HepG2 (cell line): ENCODE results near the gene FALEC. TPM values are rescaled to one million over a fixed set of nuclear protein-coding genes. Genes with fewer than 3 reads are reported as not detected.
A peak's percentile ranks its signal among the peaks of the same experiment; 100 is the strongest.

ENCODE experiments used
- ATAD3A ChIP-seq: sonication (generic); formaldehyde crosslinking; IDR thresholded peaks from 2 replicates; pipeline ENCODE4 v1.4.0; 2020; ENCODE audit warnings: missing genetic modification reagents
- DPF2 ChIP-seq: sonication (generic); formaldehyde crosslinking; IDR thresholded peaks from 2 replicates; pipeline ENCODE4 v1.4.0; 2020; ENCODE audit warnings: mild to moderate bottlenecking, low read depth, missing genetic modification reagents, borderline replicate concordance
- HDAC6 ChIP-seq: fragments of 200-600 bp; sonication (generic); IDR thresholded peaks from 2 replicates; pipeline ENCODE4 v1.7.0; 2017; ENCODE audit warnings: mild to moderate bottlenecking, antibody characterized with exemption, low read length, low read depth
- MTF1 ChIP-seq: sonication (generic); formaldehyde crosslinking; IDR thresholded peaks from 2 replicates; pipeline ENCODE4 v1.5.0; 2020; ENCODE audit warnings: missing genetic modification reagents
- NFE2 ChIP-seq: sonication (generic); formaldehyde crosslinking; IDR thresholded peaks from 2 replicates; pipeline ENCODE4 v1.4.0; 2020; ENCODE audit warnings: missing genetic modification reagents
- REL ChIP-seq: sonication (generic); formaldehyde crosslinking; conservative IDR thresholded peaks from 2 replicates; pipeline ENCODE4 v1.8.0; 2022; ENCODE audit warnings: mild to moderate bottlenecking, missing genetic modification reagents, moderate library complexity
- RFXANK ChIP-seq: IDR thresholded peaks from 2 replicates; pipeline ENCODE4 v1.6.1; 2016
- SIN3A ChIP-seq: IDR thresholded peaks from 2 replicates; pipeline ENCODE4 v1.6.1; 2011; ENCODE audit warnings: low read depth, mild to moderate bottlenecking, control low read depth, low read length, borderline replicate concordance
- SNAI1 ChIP-seq: sonication (generic); formaldehyde crosslinking; IDR thresholded peaks from 2 replicates; pipeline ENCODE4 v1.5.0; 2020; ENCODE audit warnings: mild to moderate bottlenecking, missing genetic modification reagents, borderline replicate concordance
- ZNF530 ChIP-seq: sonication (generic); formaldehyde crosslinking; IDR thresholded peaks from 2 replicates; pipeline ENCODE4 v1.5.0; 2020; ENCODE audit warnings: low read depth, mild to moderate bottlenecking, missing genetic modification reagents
- ZNF564 ChIP-seq: sonication (generic); formaldehyde crosslinking; IDR thresholded peaks from 2 replicates; pipeline ENCODE4 v1.8.1; 2023; ENCODE audit warnings: mild to moderate bottlenecking, missing genetic modification reagents
- ZSCAN30 ChIP-seq: sonication (generic); formaldehyde crosslinking; IDR thresholded peaks from 2 replicates; pipeline ENCODE4 v1.5.0; 2020; ENCODE audit warnings: mild to moderate bottlenecking, missing genetic modification reagents
- ZSCAN9 ChIP-seq: IDR thresholded peaks from 2 replicates; pipeline ENCODE4 v1.6.1; 2016; ENCODE audit warnings: borderline replicate concordance
- polyA plus RNA-seq, 8 experiments: library from polyadenylated mRNA; depleted of rRNA in 3 of 8; stranded (reverse) in 7 of 8; unstranded in 1 of 8; fragments of >200 nt; fragmentation: Illumina TruSeq in 4 of 8; extraction: Trizol in 4 of 8; gene quantifications; 2 replicates each; pipeline versions ENCODE4 v1.2.1 to v1.2.3, GENCODE V29; 2011 to 2016; ENCODE audit warnings: low read depth in 4 of 8, missing spikeins in 1 of 8, mixed read lengths in 1 of 8; ENCODE audit not compliant: insufficient read depth in 1 of 8
- total RNA-seq, 5 experiments: library from RNA; depleted of rRNA; stranded (reverse); fragments of >200 nt; fragmentation: Illumina TruSeq; extraction: Trizol; gene quantifications; 2 replicates each; pipeline ENCODE4 v1.2.3, GENCODE V29; 2016; ENCODE audit warnings: low read depth in 1 of 5
- TF ChIP-seq, protein P1 (sequence below): sonication (generic); IDR thresholded peaks from 2 replicates; pipeline ENCODE4 v1.6.1; 2016; ENCODE audit warnings: low read depth, borderline replicate concordance
- TF ChIP-seq, protein P2 (sequence below): sonication (generic); formaldehyde crosslinking; conservative IDR thresholded peaks from 2 replicates; pipeline ENCODE4 v1.8.1; 2023; ENCODE audit warnings: missing genetic modification reagents
- TF ChIP-seq, protein P3 (sequence below): sonication (generic); formaldehyde crosslinking; IDR thresholded peaks from 2 replicates; pipeline ENCODE4 v1.4.0; 2020; ENCODE audit warnings: missing genetic modification reagents
- TF ChIP-seq, protein P4 (sequence below): IDR thresholded peaks from 2 replicates; pipeline ENCODE4 v1.6.1; 2016; ENCODE audit warnings: low read depth
- TF ChIP-seq, protein P5 (sequence below): IDR thresholded peaks from 2 replicates; pipeline ENCODE4 v1.6.1; 2016; ENCODE audit warnings: missing compliant biosample characterization, missing genetic modification reagents, borderline replicate concordance
- TF ChIP-seq, protein P6 (sequence below): sonication (generic); formaldehyde crosslinking; IDR thresholded peaks from 2 replicates; pipeline ENCODE4 v1.4.0; 2020; ENCODE audit warnings: missing genetic modification reagents
- TF ChIP-seq, protein P7 (sequence below): IDR thresholded peaks from 2 replicates; pipeline ENCODE4 v1.6.1; 2016; ENCODE audit warnings: low read depth, borderline replicate concordance

Gene FALEC
- total and polyA plus RNA-seq, 2 of the 13 experiments (the other 11 are each of a cell fraction or from before 2014, with no cell fraction given), result 0.33 to 0.71 TPM

DNA sequence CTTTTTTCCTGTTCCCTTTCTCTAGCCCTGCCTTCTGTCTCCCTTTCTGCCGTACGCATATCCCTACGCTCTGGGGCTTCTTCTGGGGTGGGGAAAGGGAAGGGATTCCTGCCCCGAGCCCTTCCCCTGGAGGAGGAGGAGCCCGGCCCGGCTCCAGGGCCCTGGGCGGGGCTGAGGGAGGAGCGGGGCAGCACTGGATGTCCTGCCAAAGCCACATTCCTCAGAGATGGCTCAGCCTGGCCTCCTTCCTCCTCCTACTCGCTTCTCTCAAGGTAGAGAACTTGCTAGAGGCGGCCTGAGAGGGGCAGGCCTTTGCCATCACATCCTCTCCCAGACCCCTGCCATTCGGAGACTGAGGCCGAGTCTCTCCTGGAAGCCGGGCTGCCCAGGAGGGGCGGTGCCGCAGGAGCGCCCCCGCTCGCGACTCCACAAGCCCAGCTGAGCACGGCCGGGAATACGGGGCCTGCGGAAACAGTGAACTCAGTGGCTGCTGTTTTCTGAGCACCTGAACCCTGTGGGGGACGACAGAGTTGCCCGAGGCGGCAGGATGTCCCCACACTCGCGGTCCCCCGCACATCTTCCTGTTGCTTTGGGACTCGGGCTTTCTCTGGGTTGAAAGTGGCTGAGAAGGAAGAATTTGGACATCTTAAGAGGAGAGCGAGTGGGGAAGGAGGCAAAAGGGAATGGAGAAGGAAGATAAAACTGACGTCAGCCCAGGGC lies 45.9 kb downstream of the FALEC start (continued):
- TF ChIP-seq, protein P1, sequence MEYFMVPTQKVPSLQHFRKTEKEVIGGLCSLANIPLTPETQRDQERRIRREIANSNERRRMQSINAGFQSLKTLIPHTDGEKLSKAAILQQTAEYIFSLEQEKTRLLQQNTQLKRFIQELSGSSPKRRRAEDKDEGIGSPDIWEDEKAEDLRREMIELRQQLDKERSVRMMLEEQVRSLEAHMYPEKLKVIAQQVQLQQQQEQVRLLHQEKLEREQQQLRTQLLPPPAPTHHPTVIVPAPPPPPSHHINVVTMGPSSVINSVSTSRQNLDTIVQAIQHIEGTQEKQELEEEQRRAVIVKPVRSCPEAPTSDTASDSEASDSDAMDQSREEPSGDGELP, result peak; percentile 33; the same call in 1 of the 2 replicates
- TF ChIP-seq ZSCAN9 (CRISPR knock-in tag), result no peak
- TF ChIP-seq ZNF564 (CRISPR knock-in tag), result no peak
- TF ChIP-seq ZSCAN30, result no peak
- TF ChIP-seq HDAC6, result no peak
- TF ChIP-seq, protein P2, sequence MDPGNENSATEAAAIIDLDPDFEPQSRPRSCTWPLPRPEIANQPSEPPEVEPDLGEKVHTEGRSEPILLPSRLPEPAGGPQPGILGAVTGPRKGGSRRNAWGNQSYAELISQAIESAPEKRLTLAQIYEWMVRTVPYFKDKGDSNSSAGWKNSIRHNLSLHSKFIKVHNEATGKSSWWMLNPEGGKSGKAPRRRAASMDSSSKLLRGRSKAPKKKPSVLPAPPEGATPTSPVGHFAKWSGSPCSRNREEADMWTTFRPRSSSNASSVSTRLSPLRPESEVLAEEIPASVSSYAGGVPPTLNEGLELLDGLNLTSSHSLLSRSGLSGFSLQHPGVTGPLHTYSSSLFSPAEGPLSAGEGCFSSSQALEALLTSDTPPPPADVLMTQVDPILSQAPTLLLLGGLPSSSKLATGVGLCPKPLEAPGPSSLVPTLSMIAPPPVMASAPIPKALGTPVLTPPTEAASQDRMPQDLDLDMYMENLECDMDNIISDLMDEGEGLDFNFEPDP, result no peak
- TF ChIP-seq DPF2 (CRISPR knock-in tag), result no peak
- no peak for TF ChIP-seq ATAD3A (CRISPR knock-in tag)
- TF ChIP-seq MTF1, result no peak
- TF ChIP-seq, protein P3, sequence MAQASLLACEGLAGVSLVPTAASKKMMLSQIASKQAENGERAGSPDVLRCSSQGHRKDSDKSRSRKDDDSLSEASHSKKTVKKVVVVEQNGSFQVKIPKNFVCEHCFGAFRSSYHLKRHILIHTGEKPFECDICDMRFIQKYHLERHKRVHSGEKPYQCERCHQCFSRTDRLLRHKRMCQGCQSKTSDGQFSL (CRISPR knock-in tag), result no peak
- TF ChIP-seq, protein P4, sequence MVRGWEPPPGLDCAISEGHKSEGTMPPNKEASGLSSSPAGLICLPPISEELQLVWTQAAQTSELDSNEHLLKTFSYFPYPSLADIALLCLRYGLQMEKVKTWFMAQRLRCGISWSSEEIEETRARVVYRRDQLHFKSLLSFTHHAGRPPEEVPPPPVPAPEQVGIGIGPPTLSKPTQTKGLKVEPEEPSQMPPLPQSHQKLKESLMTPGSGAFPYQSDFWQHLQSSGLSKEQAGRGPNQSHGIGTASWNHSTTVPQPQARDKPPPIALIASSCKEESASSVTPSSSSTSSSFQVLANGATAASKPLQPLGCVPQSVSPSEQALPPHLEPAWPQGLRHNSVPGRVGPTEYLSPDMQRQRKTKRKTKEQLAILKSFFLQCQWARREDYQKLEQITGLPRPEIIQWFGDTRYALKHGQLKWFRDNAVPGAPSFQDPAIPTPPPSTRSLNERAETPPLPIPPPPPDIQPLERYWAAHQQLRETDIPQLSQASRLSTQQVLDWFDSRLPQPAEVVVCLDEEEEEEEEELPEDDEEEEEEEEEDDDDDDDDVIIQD, result peak; percentile 46; the same call in 1 of the 2 replicates
- TF ChIP-seq, protein P5, sequence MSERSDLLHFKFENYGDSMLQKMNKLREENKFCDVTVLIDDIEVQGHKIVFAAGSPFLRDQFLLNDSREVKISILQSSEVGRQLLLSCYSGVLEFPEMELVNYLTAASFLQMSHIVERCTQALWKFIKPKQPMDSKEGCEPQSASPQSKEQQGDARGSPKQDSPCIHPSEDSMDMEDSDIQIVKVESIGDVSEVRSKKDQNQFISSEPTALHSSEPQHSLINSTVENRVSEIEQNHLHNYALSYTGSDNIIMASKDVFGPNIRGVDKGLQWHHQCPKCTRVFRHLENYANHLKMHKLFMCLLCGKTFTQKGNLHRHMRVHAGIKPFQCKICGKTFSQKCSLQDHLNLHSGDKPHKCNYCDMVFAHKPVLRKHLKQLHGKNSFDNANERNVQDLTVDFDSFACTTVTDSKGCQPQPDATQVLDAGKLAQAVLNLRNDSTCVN (CRISPR knock-in tag), result no peak; the same call in 1 of the 2 replicates
- TF ChIP-seq NFE2 (CRISPR knock-in tag), result no peak
- no peak for TF ChIP-seq SNAI1 (CRISPR knock-in tag)
- no peak for TF ChIP-seq REL (CRISPR knock-in tag)
- no peak for TF ChIP-seq ZNF530
- TF ChIP-seq, protein P6, sequence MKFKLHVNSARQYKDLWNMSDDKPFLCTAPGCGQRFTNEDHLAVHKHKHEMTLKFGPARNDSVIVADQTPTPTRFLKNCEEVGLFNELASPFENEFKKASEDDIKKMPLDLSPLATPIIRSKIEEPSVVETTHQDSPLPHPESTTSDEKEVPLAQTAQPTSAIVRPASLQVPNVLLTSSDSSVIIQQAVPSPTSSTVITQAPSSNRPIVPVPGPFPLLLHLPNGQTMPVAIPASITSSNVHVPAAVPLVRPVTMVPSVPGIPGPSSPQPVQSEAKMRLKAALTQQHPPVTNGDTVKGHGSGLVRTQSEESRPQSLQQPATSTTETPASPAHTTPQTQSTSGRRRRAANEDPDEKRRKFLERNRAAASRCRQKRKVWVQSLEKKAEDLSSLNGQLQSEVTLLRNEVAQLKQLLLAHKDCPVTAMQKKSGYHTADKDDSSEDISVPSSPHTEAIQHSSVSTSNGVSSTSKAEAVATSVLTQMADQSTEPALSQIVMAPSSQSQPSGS (CRISPR knock-in tag), result 0 out of 2 replicates have a peak, but pooled peaks have one; percentile 3
- TF ChIP-seq SIN3A, result peak; percentile 36; the same call in 1 of the 2 replicates
- TF ChIP-seq, protein P7, sequence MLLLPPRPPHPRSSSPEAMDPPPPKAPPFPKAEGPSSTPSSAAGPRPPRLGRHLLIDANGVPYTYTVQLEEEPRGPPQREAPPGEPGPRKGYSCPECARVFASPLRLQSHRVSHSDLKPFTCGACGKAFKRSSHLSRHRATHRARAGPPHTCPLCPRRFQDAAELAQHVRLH, result peak; percentile 22; the same call in 1 of the 2 replicates
- TF ChIP-seq RFXANK (CRISPR knock-in tag), result no peak
